HepG2 (cell line): ENCODE data around the gene ANXA3.

Experiments
- ATF7 ChIP-seq, 2 experiments: fragments of 450-650 bp in 1 of 2; sonication (generic) in 1 of 2; formaldehyde crosslinking in 1 of 2; IDR thresholded peaks; 2 replicates each; pipeline versions ENCODE4 v1.4.0 to v1.6.1; 2016 to 2020; ENCODE audit warnings: antibody characterized with exemption in 1 of 2, mild to moderate bottlenecking in 1 of 2, missing genetic modification reagents in 1 of 2
- EED ChIP-seq: sonication (generic); formaldehyde crosslinking; IDR thresholded peaks from 2 replicates; pipeline ENCODE4 v1.5.0; 2020; ENCODE audit warnings: mild to moderate bottlenecking, missing genetic modification reagents
- NR2F1 ChIP-seq, 2 experiments: fragments of 450-650 bp in 1 of 2; formaldehyde crosslinking in 1 of 2; IDR thresholded peaks; 2 replicates each; pipeline versions ENCODE4 v1.5.0 to v1.6.1; 2016 to 2020; ENCODE audit warnings: mild to moderate bottlenecking in 1 of 2, missing compliant biosample characterization in 1 of 2, missing genetic modification reagents in 1 of 2, moderate library complexity in 1 of 2
- RFX5 ChIP-seq: IDR thresholded peaks from 2 replicates; pipeline ENCODE4 v1.6.1; 2011; ENCODE audit warnings: low read depth, low read length, improper control_type of control experiment
- SMAD3 ChIP-seq: sonication (generic); formaldehyde crosslinking; IDR thresholded peaks from 2 replicates; pipeline ENCODE4 v1.4.0; 2020; ENCODE audit warnings: missing genetic modification reagents
- SSRP1 ChIP-seq: IDR thresholded peaks from 2 replicates; pipeline ENCODE4 v1.6.1; 2016; ENCODE audit warnings: control low read depth
- ZNF644 ChIP-seq: IDR thresholded peaks from 2 replicates; pipeline ENCODE4 v1.6.1; 2016; ENCODE audit warnings: low read depth
- ZNF878 ChIP-seq: sonication (generic); formaldehyde crosslinking; IDR thresholded peaks from 2 replicates; pipeline ENCODE4 v1.8.1; 2023; ENCODE audit warnings: mild to moderate bottlenecking, missing genetic modification reagents, moderate library complexity
- TF ChIP-seq, protein P1 (sequence below): IDR thresholded peaks from 2 replicates; pipeline ENCODE4 v1.6.1; 2012; ENCODE audit warnings: inconsistent platforms

DNA sequence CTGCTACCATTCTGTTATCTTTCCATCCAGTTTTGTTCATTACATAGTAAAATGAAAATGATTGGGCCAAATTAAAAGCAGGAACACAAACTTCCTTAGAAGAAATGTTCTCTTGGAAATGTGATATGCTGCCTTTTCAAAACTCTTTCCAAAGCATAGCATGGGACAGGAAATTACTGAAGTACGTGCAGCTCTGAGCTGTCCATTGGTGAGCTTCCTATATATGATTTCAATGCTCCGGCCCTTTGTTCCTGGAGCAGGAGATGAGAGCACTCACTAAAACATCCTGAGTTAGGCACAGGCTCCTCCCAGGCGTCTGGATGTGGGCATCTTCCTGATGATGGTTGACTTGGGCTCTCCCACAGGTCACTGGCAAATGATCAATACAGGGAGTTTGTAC lies 33.0 kb upstream of the ANXA3 start:
- TF ChIP-seq, protein P1, sequence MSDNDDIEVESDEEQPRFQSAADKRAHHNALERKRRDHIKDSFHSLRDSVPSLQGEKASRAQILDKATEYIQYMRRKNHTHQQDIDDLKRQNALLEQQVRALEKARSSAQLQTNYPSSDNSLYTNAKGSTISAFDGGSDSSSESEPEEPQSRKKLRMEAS, result no peak
- TF ChIP-seq ZNF878 (CRISPR knock-in tag), result no peak
- TF ChIP-seq ZNF644 (CRISPR knock-in tag), result no peak
- TF ChIP-seq SMAD3 (CRISPR knock-in tag), result no peak
- TF ChIP-seq ATF7 (IDR thresholded peaks at IDR 0.05), result no peak
- no peak for TF ChIP-seq ATF7 (CRISPR knock-in tag; IDR thresholded peaks at IDR 0.05)
- TF ChIP-seq EED (CRISPR knock-in tag), result no peak
- TF ChIP-seq NR2F1 (CRISPR knock-in tag; IDR thresholded peaks at IDR 0.05), result no peak
- no peak for TF ChIP-seq RFX5
- no peak for TF ChIP-seq SSRP1
